Endothelial cell (in vitro differentiated cells): ENCODE results near the gene SLC29A3. TPM values are rescaled to one million over a fixed set of nuclear protein-coding genes. Genes with fewer than 3 reads are reported as not detected.
"Not testable (repeated sequence)": the region's sequence is repeated elsewhere in the genome, so short reads cannot be mapped to it uniquely, and the experiment has no call there.

ENCODE experiments used
- DNase-seq: peaks from one replicate; pipeline ENCODE4 v3.0.0; 2021; ENCODE audit warnings: low spot score
- H3K27ac Mint-ChIP-seq: one replicate; pipeline ENCODE4 v1.8.0; 2021; ENCODE audit warnings: mixed read lengths, inconsistent platforms; ENCODE audit not compliant: unreplicated experiment
- H3K27me3 Mint-ChIP-seq: one replicate; pipeline ENCODE4 v1.8.0; 2021; ENCODE audit warnings: mild to moderate bottlenecking, moderate library complexity, mixed read lengths, inconsistent platforms; ENCODE audit not compliant: unreplicated experiment
- H3K36me3 Mint-ChIP-seq: one replicate; pipeline ENCODE4 v1.8.0; 2021; ENCODE audit warnings: mild to moderate bottlenecking, low read depth, mixed read lengths, inconsistent platforms; ENCODE audit not compliant: unreplicated experiment
- H3K4me1 Mint-ChIP-seq: one replicate; pipeline ENCODE4 v1.8.0; 2021; ENCODE audit warnings: mild to moderate bottlenecking, mixed read lengths, inconsistent platforms; ENCODE audit not compliant: unreplicated experiment
- H3K4me3 Mint-ChIP-seq: one replicate; pipeline ENCODE4 v1.8.0; 2021; ENCODE audit warnings: mild to moderate bottlenecking, mixed read lengths, inconsistent platforms; ENCODE audit not compliant: unreplicated experiment
- H3K9me3 Mint-ChIP-seq: one replicate; pipeline ENCODE4 v1.8.0; 2021; ENCODE audit warnings: mixed read lengths, inconsistent platforms; ENCODE audit not compliant: unreplicated experiment
- CTCF ChIP-seq: fragments of 200-600 bp; sonication (generic); IDR thresholded peaks from one replicate; pipeline ENCODE4 v1.5.0; 2021; ENCODE audit warnings: antibody characterized with exemption; ENCODE audit not compliant: unreplicated experiment
- total RNA-seq: library from RNA; stranded (reverse); fragmentation: NEBNext Ultra II Directional; extraction: Animal tissue kit (Norgen Biotek cat#: 25700); gene quantifications from one replicate; pipeline ENCODE4 v1.2.1, GENCODE V29; 2021; ENCODE audit not compliant: unreplicated experiment

The SLC29A3 gene
- total RNA-seq, 1 donor from 2014 or later, result 11.7 TPM

- Mint-ChIP-seq H3K27me3 (peaks cover 49% of the 10 kb centered on the region), H3K9me3 (no peaks in the 10 kb centered on the region), H3K36me3 (peaks cover 52% of the 10 kb centered on the region), H3K27ac (peak overlapping the region; percentile 64), H3K4me3 (peak overlapping the region; percentile 47), H3K4me1 (no peaks in the 10 kb centered on the region)
- TF ChIP-seq CTCF, result no peak
- no peak for DNase-seq
Observed at GRCh38 chr10:71295641-71296040, 23.4 kb upstream of the SLC29A3 start.

GRCh38 chr10:71296086-71296485 is 23.0 kb upstream of the SLC29A3 start:
- Mint-ChIP-seq H3K27me3 (peaks cover 51% of the 10 kb centered on the region), H3K4me1 (no peaks in the 10 kb centered on the region), H3K4me3 (no peak overlapping the region), H3K9me3 (no peaks in the 10 kb centered on the region), H3K27ac (no peak overlapping the region), H3K36me3 (peaks cover 52% of the 10 kb centered on the region)
- DNase-seq, result no peak
- no peak for TF ChIP-seq CTCF

- not testable (repeated sequence) for H3K9me3 Mint-ChIP-seq, H3K27ac Mint-ChIP-seq, DNase-seq, H3K4me1 Mint-ChIP-seq, H3K4me3 Mint-ChIP-seq
- H3K27me3 Mint-ChIP-seq, result peaks cover 49% of the 10 kb centered on the region
- H3K36me3 Mint-ChIP-seq, result peaks cover 48% of the 10 kb centered on the region
Observed at GRCh38 chr10:71296811-71297210, 22.2 kb upstream of the SLC29A3 start.

GRCh38 chr10:71297343-71297742 is 21.7 kb upstream of the SLC29A3 start:
- TF ChIP-seq CTCF, result no peak
- DNase-seq, result no peak
- Mint-ChIP-seq H3K27me3 (peaks cover 51% of the 10 kb centered on the region), H3K9me3 (no peaks in the 10 kb centered on the region), H3K36me3 (peaks cover 50% of the 10 kb centered on the region), H3K27ac (no peak overlapping the region), H3K4me1 (peaks cover 2% of the 10 kb centered on the region), H3K4me3 (no peak overlapping the region)

- Mint-ChIP-seq H3K27me3 (peaks cover 52% of the 10 kb centered on the region), H3K9me3 (no peaks in the 10 kb centered on the region), H3K4me1 (peaks cover 2% of the 10 kb centered on the region), H3K4me3 (peak overlapping the region; percentile 65), H3K27ac (no peak overlapping the region), H3K36me3 (peaks cover 46% of the 10 kb centered on the region)
- TF ChIP-seq CTCF, result no peak
- no peak for DNase-seq
Observed at GRCh38 chr10:71299071-71299785, 19.8 kb upstream of the SLC29A3 start.
